H1 (cell line): ENCODE data around the gene ULK1. TPM values are rescaled to one million over a fixed set of nuclear protein-coding genes. Genes with fewer than 3 reads are reported as not detected.

Source experiments
- CTCF ChIA-PET: fragments of 300-600 bp; sonication (Branson Sonifier 250); formaldehyde crosslinking; loops from one replicate; lab custom pipeline; 2021; ENCODE audit not compliant: partially characterized antibody; lab: Charles Lee
- POLR2A ChIA-PET: fragments of 300-600 bp; sonication (Branson Sonifier 250); formaldehyde crosslinking; loops from one replicate; lab custom pipeline; 2021; ENCODE audit warnings: inconsistent platforms; ENCODE audit not compliant: partially characterized antibody; lab: Charles Lee
- DNase-seq, 2 experiments: peaks; one replicate each; pipeline versions ENCODE4 v3.0.0 to v3.0.0-alpha.2; 2010 to 2022; ENCODE audit warnings: low spot score in 2 of 2, low read depth in 1 of 2, mixed read lengths in 1 of 2
- FAIRE-seq: peaks from 2 replicates; lab custom pipeline; 2011; peaks lifted over from hg19 to GRCh38; lab: Jason Lieb, UNC
- H2AFZ ChIP-seq: 2 replicates; pipeline ENCODE4 v1.8.1; 2012; ENCODE audit warnings: low read length, inconsistent platforms
- H2AK5ac ChIP-seq: 2 replicates; pipeline ENCODE4 v1.6.1; 2013; ENCODE audit warnings: low read depth, low read length
- H2BK120ac ChIP-seq: replicated peaks from 2 replicates; pipeline ENCODE3; 2013; ENCODE audit warnings: low read depth, low read length, inconsistent platforms
- H2BK12ac ChIP-seq: 2 replicates; pipeline ENCODE4 v1.6.1; 2013; ENCODE audit warnings: low read depth, low read length
- H2BK15ac ChIP-seq: 2 replicates; pipeline ENCODE4 v1.6.1; 2013; ENCODE audit warnings: low read length
- H2BK20ac ChIP-seq: 2 replicates; pipeline ENCODE4 v1.6.1; 2013; ENCODE audit warnings: low read length
- H2BK5ac ChIP-seq: 2 replicates; pipeline ENCODE4 v1.6.1; 2013; ENCODE audit warnings: low read depth, low read length
- H3K14ac ChIP-seq: 2 replicates; pipeline ENCODE4 v1.6.1; 2013; ENCODE audit warnings: inconsistent platforms; ENCODE audit not compliant: insufficient read length
- H3K18ac ChIP-seq: 2 replicates; pipeline ENCODE4 v1.6.1; 2013; ENCODE audit warnings: low read length; ENCODE audit errors: extremely low read depth
- H3K23ac ChIP-seq: 2 replicates; pipeline ENCODE4 v1.6.1; 2013; ENCODE audit warnings: inconsistent platforms; ENCODE audit not compliant: insufficient read length
- H3K23me2 ChIP-seq: 2 replicates; pipeline ENCODE4 v1.6.1; 2013; ENCODE audit warnings: low read depth, low read length
- H3K27ac ChIP-seq: 2 replicates; pipeline ENCODE4 v1.6.1; 2011; ENCODE audit warnings: low read depth, low read length, inconsistent platforms
- H3K27me3 ChIP-seq, 4 experiments: replicated peaks in 1 of 4; 1 replicate in 1 of 4; 2 replicates in 3 of 4; pipeline versions ENCODE4 v1.6.1 to v1.8.1; 2011 to 2013; ENCODE audit warnings: low read length in 3 of 4, mild to moderate bottlenecking in 3 of 4, inconsistent platforms in 2 of 4, mixed read lengths in 2 of 4, moderate library complexity in 1 of 4; ENCODE audit not compliant: control insufficient read depth in 3 of 4, insufficient read depth in 3 of 4; ENCODE audit errors: extremely low read depth in 1 of 4
- H3K36me3 ChIP-seq, 4 experiments: 2 replicates each; pipeline versions ENCODE4 v1.6.1 to v1.8.1; 2011 to 2013; ENCODE audit warnings: mild to moderate bottlenecking in 4 of 4, low read length in 3 of 4, moderate library complexity in 2 of 4, control low read depth in 1 of 4, inconsistent platforms in 1 of 4; ENCODE audit not compliant: insufficient read depth in 4 of 4, control insufficient read depth in 2 of 4
- H3K4ac ChIP-seq: replicated peaks from 2 replicates; pipeline ENCODE3; 2013; ENCODE audit warnings: low read length, low read depth, mixed read lengths, inconsistent platforms; ENCODE audit not compliant: insufficient read length
- H3K4me1 ChIP-seq, 4 experiments: replicated peaks in 1 of 4; 1 replicate in 1 of 4; 2 replicates in 3 of 4; pipeline versions ENCODE4 v1.6.1 to v1.8.1; 2011 to 2013; ENCODE audit warnings: low read length in 3 of 4, inconsistent platforms in 2 of 4, mixed read lengths in 1 of 4; ENCODE audit not compliant: insufficient read depth in 4 of 4, control insufficient read depth in 3 of 4
- H3K4me2 ChIP-seq, 2 experiments: 2 replicates each; pipeline versions ENCODE4 v1.6.1 to v1.8.1; 2011 to 2013; ENCODE audit warnings: low read depth in 2 of 2, low read length in 2 of 2, control low read depth in 1 of 2, inconsistent platforms in 1 of 2, mild to moderate bottlenecking in 1 of 2; ENCODE audit not compliant: insufficient read depth in 1 of 2
- H3K4me3 ChIP-seq, 4 experiments: fragments of 200-600, 300-600 bp in 1 of 4; sonication (generic), shearing (Covaris generic), sonication (Bioruptor Twin) in 1 of 4; 2 replicates each; pipeline versions ENCODE4 v1.5.1 to v1.8.1; 2011 to 2016; ENCODE audit warnings: low read length in 4 of 4, low read depth in 3 of 4, control low read depth in 2 of 4, inconsistent platforms in 2 of 4, mild to moderate bottlenecking in 2 of 4, mixed read lengths in 1 of 4, moderate library complexity in 1 of 4; ENCODE audit not compliant: insufficient read depth in 2 of 4; ENCODE audit errors: extremely low read depth in 1 of 4
- H3K56ac ChIP-seq: replicated peaks from 2 replicates; pipeline ENCODE3; 2013; ENCODE audit warnings: low read depth, mild to moderate bottlenecking, mixed read lengths, low read length, inconsistent platforms; ENCODE audit not compliant: insufficient read length
- H3K79me1 ChIP-seq: 2 replicates; pipeline ENCODE4 v1.6.1; 2013; ENCODE audit warnings: low read depth, low read length, control low read depth
- H3K79me2 ChIP-seq, 2 experiments: 2 replicates each; pipeline versions ENCODE4 v1.6.1 to v1.8.1; 2012 to 2013; ENCODE audit warnings: low read length in 2 of 2, mild to moderate bottlenecking in 2 of 2, inconsistent platforms in 1 of 2; ENCODE audit not compliant: insufficient read depth in 2 of 2, control insufficient read depth in 1 of 2
- H3K9ac ChIP-seq, 4 experiments: replicated peaks in 1 of 4; 1 replicate in 1 of 4; 2 replicates in 3 of 4; pipeline versions ENCODE4 v1.6.1 to v1.8.1; 2011 to 2013; ENCODE audit warnings: low read depth in 3 of 4, low read length in 3 of 4, control low read depth in 2 of 4, mild to moderate bottlenecking in 2 of 4, moderate library complexity in 2 of 4, inconsistent platforms in 1 of 4; ENCODE audit errors: extremely low read depth in 1 of 4
- H3K9me3 ChIP-seq, 2 experiments: 2 replicates each; pipeline versions ENCODE4 v1.6.1 to v1.8.1; 2012 to 2013; ENCODE audit warnings: mild to moderate bottlenecking in 2 of 2, moderate library complexity in 2 of 2, control low read depth in 1 of 2, inconsistent platforms in 1 of 2, low read depth in 1 of 2, low read length in 1 of 2, mixed read lengths in 1 of 2; ENCODE audit not compliant: insufficient read depth in 2 of 2
- H4K20me1 ChIP-seq, 2 experiments: replicated peaks in 1 of 2; 2 replicates each; pipeline versions ENCODE3 to v1.8.1; 2011 to 2013; ENCODE audit warnings: inconsistent platforms in 2 of 2, low read length in 2 of 2, mild to moderate bottlenecking in 1 of 2; ENCODE audit not compliant: insufficient read depth in 2 of 2, control insufficient read depth in 1 of 2
- H4K5ac ChIP-seq: 2 replicates; pipeline ENCODE4 v1.6.1; 2013; ENCODE audit warnings: low read length, low read depth, mixed read lengths, inconsistent platforms; ENCODE audit not compliant: insufficient read length
- H4K8ac ChIP-seq: 2 replicates; pipeline ENCODE4 v1.8.0; 2013; ENCODE audit warnings: mild to moderate bottlenecking, moderate library complexity, low read length, inconsistent platforms; ENCODE audit not compliant: insufficient read depth; ENCODE audit errors: extremely low read depth
- H4K91ac ChIP-seq: replicated peaks from 2 replicates; pipeline ENCODE3; 2013; ENCODE audit warnings: low read length, mixed read lengths, inconsistent platforms; ENCODE audit not compliant: insufficient read length
- BACH1 ChIP-seq: IDR thresholded peaks from 2 replicates; pipeline ENCODE4 v1.6.1; 2012; ENCODE audit warnings: low read length, improper control_type of control experiment
- CBX8 ChIP-seq: fragments of 300-800, 300-1000 bp; sonication (generic); IDR thresholded peaks from 2 replicates; pipeline ENCODE4 v1.7.1; 2016; ENCODE audit warnings: low read depth, low read length, borderline replicate concordance
- CREB1 ChIP-seq: IDR thresholded peaks from 2 replicates; pipeline ENCODE4 v1.6.1; 2012; ENCODE audit warnings: inconsistent platforms
- E2F6 ChIP-seq: IDR thresholded peaks from 2 replicates; pipeline ENCODE4 v1.6.1; 2012; ENCODE audit warnings: inconsistent platforms
- HDAC6 ChIP-seq: IDR thresholded peaks from one replicate; pipeline ENCODE4 v1.7.1; 2012; ENCODE audit warnings: low read depth, mild to moderate bottlenecking, inconsistent platforms, low read length, moderate library complexity
- MAFK ChIP-seq: IDR thresholded peaks from 2 replicates; pipeline ENCODE4 v1.6.1; 2012; ENCODE audit warnings: low read depth, mild to moderate bottlenecking, improper control_type of control experiment, low read length
- RBBP5 ChIP-seq: IDR thresholded peaks from 2 replicates; pipeline ENCODE4 v1.7.1; 2012; ENCODE audit warnings: low read depth, mild to moderate bottlenecking, inconsistent platforms, low read length, moderate library complexity, borderline replicate concordance
- RFX5 ChIP-seq: IDR thresholded peaks from 2 replicates; pipeline ENCODE4 v1.6.1; 2011; ENCODE audit warnings: low read depth, low read length, improper control_type of control experiment, borderline replicate concordance
- SIN3A ChIP-seq, 2 experiments: IDR thresholded peaks in 1 of 2; conservative IDR thresholded peaks in 1 of 2; 2 replicates each; pipeline ENCODE4 v1.6.1; 2011 to 2012; ENCODE audit warnings: low read length in 2 of 2, improper control_type of control experiment in 1 of 2, low read depth in 1 of 2, mild to moderate bottlenecking in 1 of 2
- SIX5 ChIP-seq: IDR thresholded peaks from 2 replicates; pipeline ENCODE4 v1.6.1; 2011; ENCODE audit warnings: mild to moderate bottlenecking, low read depth, low read length
- SP2 ChIP-seq: IDR thresholded peaks from 2 replicates; pipeline ENCODE4 v1.6.1; 2012; ENCODE audit warnings: mild to moderate bottlenecking, low read length, inconsistent platforms
- TCF12 ChIP-seq: IDR thresholded peaks from 2 replicates; pipeline ENCODE4 v1.6.1; 2011; ENCODE audit warnings: low read depth, mild to moderate bottlenecking, low read length
- YY1 ChIP-seq: IDR thresholded peaks from 2 replicates; pipeline ENCODE4 v1.6.1; 2011; ENCODE audit warnings: low read depth, mild to moderate bottlenecking, low read length
- ZNF274 ChIP-seq: IDR thresholded peaks from 2 replicates; pipeline ENCODE4 v1.7.0; 2012; ENCODE audit warnings: low read length, borderline replicate concordance; ENCODE audit errors: extremely low read depth
- WGBS, 2 experiments: shearing (Covaris generic) in 1 of 2; methylation state at CpG; one replicate each; pipeline versions ENCODE4 v1.1.6 to v1.1.7; 2013 to 2015; ENCODE audit warnings: low lambda C conversion rate in 2 of 2, mixed read lengths in 2 of 2, inconsistent platforms in 1 of 2, low coverage in 1 of 2, missing lambda C conversion rate in 1 of 2; ENCODE audit not compliant: insufficient replicate concordance in 2 of 2, insufficient coverage in 1 of 2, insufficient read length in 1 of 2; ENCODE audit errors: extremely low coverage in 1 of 2, missing lambda C conversion rate in 1 of 2; 5-methylcytosine and 5-hydroxymethylcytosine counted together
- polyA plus RNA-seq, 7 experiments: library from polyadenylated mRNA; depleted of rRNA in 3 of 7; stranded (reverse) in 5 of 7; unstranded in 2 of 7; fragments of >200 nt in 5 of 7; fragments of 200-250 nt in 2 of 7; gene quantifications; 1 replicate in 5 of 7; 2 replicates in 1 of 7; 4 replicates in 1 of 7; pipeline versions ENCODE4 v1.2.1 to v1.2.3, GENCODE V29; 2011 to 2013; ENCODE audit warnings: missing spikeins in 2 of 7, mixed read lengths in 2 of 7
- total RNA-seq: library from RNA; stranded (reverse); fragmentation: NEBNext Ultra II Directional; extraction: Animal tissue kit (Norgen Biotek cat#: 25700); gene quantifications from 2 replicates; pipeline ENCODE4 v1.2.1, GENCODE V29; 2021

ULK1 gene
- total and polyA plus RNA-seq, 2 of the 8 experiments (the other 6 are each of a cell fraction or from before 2014, with no cell fraction given): 13.0 to 44.1 TPM

- no peak overlapping the region for H2AK5ac ChIP-seq
- no peak overlapping the region for H3K4ac ChIP-seq
- no peak overlapping the region for H4K91ac ChIP-seq
- H3K27me3 ChIP-seq: no peaks in the 10 kb centered on the region
- H4K5ac ChIP-seq: no peak overlapping the region
- peaks cover 21 to 53% (median 43%) of the 10 kb centered on the region in 4 experiments for H3K36me3 ChIP-seq
- H3K18ac ChIP-seq: no peak overlapping the region
- ChIA-PET CTCF (interaction anchor here (0.8 kb wide), 1 partner anchor 45 kb away, joined by 3 read pairs; no protein-coding TSS in a partner anchor), POLR2A (interaction anchor here (1.4 to 5.6 kb wide), 4 partner anchors 8 to 103 kb away, joined by 3 to 44 read pairs (median 16); partner anchors contain the start of gene PUS1)
- no peak overlapping the region for H3K4me3 ChIP-seq
- no peaks in the 10 kb centered on the region for H3K9me3 ChIP-seq
- no peak overlapping the region for H2BK120ac ChIP-seq
- no peak overlapping the region for H2BK15ac ChIP-seq
- WGBS, 2 experiments: 96% methylated on average over 10 of the region's 10 CpGs; no CpG with 5 or more reads in 1 of the 2 experiments
- no peak overlapping the region for H3K56ac ChIP-seq
- no peak overlapping the region for H3K14ac ChIP-seq
- H3K23ac ChIP-seq: no peak overlapping the region
- H3K9ac ChIP-seq: no peak overlapping the region
- no peaks in the 10 kb centered on the region for H3K79me1 ChIP-seq
- DNase-seq (no peak), FAIRE-seq (no peak)
- H2AFZ ChIP-seq: no peak overlapping the region
- H3K27ac ChIP-seq: no peak overlapping the region
- no peak overlapping the region for H4K8ac ChIP-seq
- no peak overlapping the region for H2BK12ac ChIP-seq
- H3K4me2 ChIP-seq: no peak overlapping the region
- no peaks in the 10 kb centered on the region for H3K79me2 ChIP-seq
- no peak overlapping the region for H2BK20ac ChIP-seq
- H2BK5ac ChIP-seq: no peak overlapping the region
- peaks cover 0 to 20% of the 10 kb centered on the region in 2 experiments for H4K20me1 ChIP-seq
- peaks cover 0 to 3% (median 1%) of the 10 kb centered on the region in 4 experiments; a peak in 4 of 7 replicates for H3K4me1 ChIP-seq
- no peaks in the 10 kb centered on the region for H3K23me2 ChIP-seq
- TF ChIP-seq CREB1 (no peak), YY1 (no peak), E2F6 (no peak), SIN3A (conservative IDR thresholded peaks at IDR 0.05 in 1 of 2, IDR thresholded peaks at IDR 0.05 in 1 of 2; ENCODE audit: low read depth in 1 of 2, low read length in 2 of 2) (no peak), HDAC6 (no peak), TCF12 (no peak), ZNF274 (no peak), SIX5 (no peak), MAFK (no peak), CBX8 (no peak), BACH1 (no peak), SP2 (no peak), RBBP5 (no peak), RFX5 (no peak)
Observed at GRCh38 chr12:131943876-131944275, 49.5 kb downstream of the ULK1 start.
